Activated CD4-positive, alpha-beta T cell treated with anti-CD3 and anti-CD28 coated beads, Interleukin-2, Interleukin-4, amounts not matched to agents 100 ng/mL and 50 ng/mL, durations not matched to agents 16 hours and 8 hours (primary cell): Measurements from ENCODE around the gene ZNF57.
"Not testable (repeated sequence)": the region's sequence is repeated elsewhere in the genome, so short reads cannot be mapped to it uniquely, and the experiment has no call there.

ENCODE experiments used
- DNase-seq: peaks from one replicate; pipeline ENCODE4 v3.0.0-alpha.2; 2020; ENCODE audit warnings: low spot score

ZNF57 gene

DNA sequence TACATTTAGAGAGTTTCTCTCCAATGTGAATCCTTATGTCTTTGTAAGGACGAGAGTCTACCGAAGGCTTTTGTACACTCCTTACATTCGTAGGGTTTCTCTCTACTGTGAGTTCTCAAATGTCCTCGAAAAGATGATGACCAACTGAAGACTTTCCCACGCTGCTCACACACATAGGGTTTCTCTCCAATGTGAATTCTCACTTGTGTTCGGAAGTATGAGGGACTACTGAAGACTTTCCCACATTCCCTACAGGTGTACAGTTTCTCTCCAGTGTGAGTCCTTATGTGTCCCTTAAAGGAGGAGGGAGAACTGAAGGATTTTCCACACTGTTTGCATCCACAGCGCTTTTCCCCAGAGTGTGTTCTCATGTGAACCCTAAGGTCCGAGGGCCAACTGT is 4.0 kb upstream of the ZNF57 start:
- DNase-seq, result no peak

DNA sequence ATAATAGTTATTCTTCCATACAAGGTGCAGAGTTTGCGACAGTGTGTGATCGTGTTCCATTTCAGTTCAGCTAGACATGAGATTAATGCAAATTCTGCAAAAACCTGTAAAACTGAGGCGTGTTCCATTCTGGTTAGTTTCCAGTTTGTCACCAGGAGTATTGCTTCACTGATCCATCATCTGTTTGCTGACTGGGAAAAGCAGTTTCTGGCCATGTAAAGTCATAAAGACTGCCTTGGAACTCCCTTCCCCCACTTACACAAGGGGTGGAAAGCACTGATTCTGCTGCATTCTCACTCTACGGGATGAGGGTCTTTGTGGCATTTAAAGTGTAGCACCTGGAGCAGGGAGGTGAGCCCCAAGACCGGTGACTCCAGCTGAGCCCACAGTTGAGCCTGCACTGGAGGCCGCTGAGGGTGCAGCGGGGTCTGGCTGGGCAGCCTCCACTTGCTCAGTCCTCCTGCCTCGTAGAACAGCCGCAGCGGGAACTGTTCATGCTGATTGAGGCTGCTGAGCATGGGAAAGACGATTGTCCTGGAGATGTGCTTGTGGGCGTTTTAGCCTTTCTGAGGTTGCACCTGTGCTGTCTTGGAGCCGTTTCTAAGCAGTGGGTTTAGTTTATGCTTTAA is 2.0 kb downstream of the ZNF57 start:
- no peak for DNase-seq

DNA sequence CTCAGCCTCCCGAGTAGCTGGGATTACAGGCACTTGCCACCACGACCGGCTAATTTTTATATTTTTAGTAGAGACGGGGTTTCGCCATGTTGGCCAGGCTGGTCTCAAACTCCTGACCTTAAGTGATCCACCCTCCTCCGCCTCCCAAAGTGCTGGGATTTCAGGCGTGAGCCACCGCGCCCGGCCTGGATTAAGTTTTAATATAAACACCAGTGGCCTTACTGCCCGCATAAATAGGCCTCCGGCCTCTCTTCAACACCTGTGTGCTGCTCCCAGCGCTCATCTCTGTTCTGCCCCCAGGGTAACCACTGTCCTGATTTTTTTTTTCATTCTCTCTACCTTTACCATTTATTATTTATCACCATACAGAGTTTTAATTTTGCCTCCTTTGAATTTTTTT is 2.6 kb downstream of the ZNF57 start:
- not testable (repeated sequence) for DNase-seq

DNA sequence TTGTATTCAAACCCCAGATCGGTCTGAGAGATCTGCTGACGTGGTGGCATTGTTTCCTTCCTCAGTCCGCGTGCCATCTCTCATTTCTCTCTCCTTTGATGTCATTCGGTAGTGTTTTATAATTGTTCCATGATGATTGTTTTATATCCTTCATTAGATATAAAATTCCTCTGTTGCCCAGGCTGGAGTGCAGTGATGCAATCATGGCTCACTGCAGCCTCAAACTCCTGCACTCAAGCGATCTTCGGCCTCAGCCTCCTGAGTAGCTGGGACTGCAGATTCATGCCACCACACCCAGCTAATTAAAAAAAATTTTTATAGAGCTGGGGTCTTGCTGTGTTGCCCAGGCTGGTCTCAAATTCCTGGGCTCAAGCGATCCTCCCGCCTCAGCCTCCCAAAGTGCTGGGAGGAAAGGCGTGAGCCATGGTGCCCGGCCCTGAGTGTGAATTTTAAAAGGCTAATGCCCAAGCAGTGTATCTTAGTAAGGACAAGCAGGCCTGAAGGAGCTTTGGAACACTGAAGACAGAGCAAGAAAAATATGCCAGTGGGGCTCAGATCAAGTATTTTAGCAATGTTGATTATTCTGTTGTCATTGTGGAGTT is 5.3 kb downstream of the ZNF57 start:
- no peak for DNase-seq

DNA sequence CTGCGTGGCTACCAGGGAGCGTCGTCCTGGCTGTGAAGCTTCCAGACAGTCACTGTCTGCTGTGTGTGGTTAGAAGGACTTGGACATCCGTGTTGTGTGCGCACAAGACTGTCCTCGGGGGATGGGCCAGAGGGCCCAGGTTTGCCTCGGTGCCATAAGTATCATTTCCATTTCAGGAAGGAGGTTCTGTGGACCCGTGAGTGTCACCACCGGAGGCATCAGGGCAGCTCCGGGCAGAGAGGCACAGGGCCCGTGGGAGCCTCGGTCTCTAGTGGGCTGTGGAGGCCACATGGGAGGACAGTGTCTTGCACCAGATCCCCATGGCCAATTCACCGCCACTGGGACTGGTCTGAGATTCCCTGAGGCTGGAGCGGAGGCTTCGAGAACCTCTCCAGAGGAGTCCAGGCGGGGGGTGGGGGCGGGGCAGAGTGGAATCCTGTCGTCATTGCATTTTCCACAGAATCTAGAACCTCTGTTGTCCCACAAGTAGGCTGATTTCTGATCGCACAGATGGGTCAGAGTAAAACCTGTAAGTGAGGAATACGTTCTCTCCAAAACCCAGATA is 6.0 kb downstream of the ZNF57 start:
- DNase-seq, result no peak

DNA sequence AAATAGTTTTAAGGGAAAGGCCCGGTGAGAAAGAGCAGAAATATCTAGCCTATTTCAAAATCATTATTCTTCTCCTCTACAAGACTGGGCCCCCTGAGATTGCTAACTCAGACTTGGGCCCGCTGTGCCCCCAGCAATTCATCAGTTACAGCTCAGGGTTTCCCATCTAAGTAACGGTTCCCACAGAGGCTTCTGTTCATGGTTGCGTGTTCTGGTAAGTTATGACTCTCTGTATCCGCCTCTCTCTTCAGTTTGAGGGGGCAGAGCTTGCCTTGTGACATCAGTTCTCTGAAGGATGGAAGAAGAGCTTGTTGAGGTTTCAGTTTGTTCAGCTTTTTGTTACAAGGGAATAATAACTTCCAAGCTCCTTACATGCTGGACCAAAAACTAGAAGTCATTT is 11.6 kb downstream of the ZNF57 start:
- no peak for DNase-seq

DNA sequence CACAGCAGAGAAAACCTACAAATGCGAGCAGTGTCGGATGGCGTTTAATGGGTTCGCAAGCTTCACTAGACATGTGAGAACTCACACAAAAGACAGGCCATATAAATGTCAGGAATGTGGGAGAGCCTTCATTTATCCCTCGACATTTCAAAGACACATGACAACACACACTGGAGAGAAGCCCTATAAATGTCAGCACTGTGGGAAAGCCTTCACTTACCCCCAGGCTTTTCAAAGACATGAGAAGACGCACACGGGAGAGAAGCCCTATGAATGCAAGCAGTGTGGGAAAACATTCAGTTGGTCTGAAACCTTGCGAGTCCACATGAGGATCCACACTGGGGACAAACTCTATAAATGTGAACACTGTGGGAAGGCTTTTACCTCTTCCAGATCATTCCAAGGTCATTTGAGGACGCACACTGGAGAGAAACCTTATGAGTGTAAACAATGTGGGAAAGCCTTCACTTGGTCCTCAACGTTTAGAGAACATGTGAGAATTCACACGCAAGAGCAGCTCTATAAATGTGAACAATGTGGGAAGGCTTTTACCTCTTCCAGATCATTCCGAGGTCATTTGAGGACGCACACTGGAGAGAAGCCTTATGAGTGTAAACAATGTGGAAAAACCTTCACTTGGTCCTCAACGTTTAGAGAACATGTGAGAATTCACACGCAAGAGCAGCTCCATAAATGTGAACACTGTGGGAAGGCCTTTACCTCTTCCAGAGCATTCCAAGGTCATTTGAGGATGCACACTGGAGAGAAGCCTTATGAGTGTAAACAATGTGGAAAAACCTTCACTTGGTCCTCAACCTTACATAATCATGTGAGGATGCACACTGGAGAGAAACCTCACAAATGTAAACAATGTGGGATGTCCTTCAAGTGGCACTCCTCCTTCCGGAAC is 16.8 kb downstream of the ZNF57 start:
- no peak for DNase-seq

DNA sequence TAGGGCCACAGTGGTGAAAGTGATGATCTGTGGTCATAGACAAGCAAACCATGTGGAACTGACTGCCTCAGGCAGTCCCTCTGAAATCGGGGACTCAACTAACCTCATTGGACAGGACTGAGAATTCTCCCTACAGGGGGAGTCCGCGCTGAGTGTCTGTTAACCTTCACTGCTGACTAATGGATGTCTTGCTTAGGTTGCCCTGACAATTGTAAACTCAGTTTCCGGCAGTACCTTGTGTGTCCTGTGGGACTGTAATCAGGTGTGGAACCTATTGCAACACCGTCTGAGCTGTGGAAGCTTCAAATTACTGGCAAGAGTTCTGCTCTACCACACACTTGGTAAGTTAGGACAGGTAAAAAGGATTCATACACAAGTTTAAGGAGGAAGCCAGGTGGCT is 22.3 kb downstream of the ZNF57 start:
- no peak for DNase-seq

DNA sequence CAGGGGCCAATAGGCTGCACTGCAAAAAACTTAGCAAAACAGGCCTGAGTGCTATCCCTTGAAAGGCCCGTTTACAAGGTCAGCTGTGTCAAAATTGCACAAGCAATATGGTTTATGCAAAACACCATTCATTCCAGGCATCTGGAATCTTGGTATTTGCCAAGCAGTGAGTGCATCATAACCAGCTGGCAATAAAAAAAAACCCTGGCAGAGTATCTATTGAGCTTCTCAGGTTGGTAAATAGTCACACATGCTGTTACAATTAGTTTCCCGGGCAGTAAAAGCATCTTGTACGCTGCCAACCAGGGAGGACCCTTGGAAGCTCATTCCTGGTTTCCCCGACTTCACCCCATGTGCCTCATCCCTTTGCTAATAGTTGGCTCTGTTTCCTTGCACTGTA is 22.8 kb downstream of the ZNF57 start:
- no peak for DNase-seq

DNA sequence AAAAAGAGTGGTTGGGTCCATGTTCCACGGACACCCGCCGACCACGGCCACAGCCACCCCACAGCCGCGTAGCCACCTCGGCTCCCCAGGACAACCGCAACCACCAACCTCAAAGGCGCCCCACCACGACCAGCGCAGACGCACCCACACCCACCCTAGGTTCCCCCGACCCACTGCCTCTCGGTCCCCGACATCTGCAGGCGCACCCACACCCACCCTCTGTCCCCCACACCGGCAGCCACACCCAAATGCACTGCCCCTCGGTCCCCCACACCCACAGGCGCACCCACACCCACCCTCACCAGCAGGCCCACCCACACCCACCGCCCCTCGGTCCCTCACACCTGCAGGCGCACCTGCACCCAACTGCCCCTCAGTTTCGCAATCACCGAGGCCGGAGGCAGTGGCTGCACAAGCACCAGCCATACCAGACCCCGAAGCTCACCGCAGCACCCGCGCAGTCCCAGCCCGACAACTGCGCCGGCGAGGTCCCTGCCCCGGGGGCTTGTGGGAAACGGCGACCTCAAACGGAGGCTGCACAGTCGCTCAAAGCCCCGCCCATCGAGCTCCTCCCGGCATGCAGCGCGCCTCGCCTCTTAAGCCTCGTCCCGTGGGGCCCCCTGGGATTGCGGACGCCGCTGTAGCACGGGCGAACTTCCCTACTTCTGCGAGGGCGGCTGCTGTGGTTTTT is 25.8 kb downstream of the ZNF57 start:
- DNase-seq, result no peak

DNA sequence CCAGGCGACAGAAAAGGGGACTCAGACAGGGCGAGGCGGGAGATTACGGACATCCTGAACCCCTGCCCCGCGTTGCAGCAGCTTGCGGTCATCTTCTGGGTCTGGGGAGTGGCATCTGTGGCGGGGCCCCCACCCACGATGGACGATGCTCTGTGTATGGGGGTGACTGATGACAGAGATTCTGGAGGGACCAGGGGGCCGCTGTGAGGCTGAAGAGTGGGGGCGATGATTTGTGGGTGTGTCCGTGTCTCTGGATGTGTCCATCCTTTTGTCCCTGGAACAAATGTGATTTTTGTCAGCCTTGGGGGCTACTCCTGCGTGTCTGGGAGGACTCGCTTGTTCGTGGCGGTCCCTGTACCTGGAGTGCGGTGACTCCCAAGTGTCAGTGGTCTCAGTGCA is 26.3 kb downstream of the ZNF57 start:
- DNase-seq, result no peak

DNA sequence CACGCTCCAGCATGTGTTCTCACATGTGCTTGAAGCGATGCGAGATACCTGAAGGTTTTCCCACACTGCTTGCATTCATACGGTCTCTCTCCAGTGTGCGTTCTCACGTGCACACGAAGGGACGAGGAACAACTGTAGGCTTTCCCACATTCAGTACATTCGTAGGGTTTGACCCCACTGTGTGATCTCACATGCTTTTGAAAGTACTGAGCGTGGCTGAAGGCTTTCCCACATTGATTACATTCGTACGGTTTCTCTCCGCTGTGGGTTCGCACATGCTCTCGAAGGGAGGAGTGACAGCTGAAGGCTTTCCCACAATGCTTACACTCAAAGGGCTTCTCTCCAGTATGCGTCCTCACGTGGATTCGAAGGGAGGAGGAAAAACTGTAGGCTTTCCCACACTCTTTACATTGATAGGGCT is 32.8 kb downstream of the ZNF57 start:
- no peak for DNase-seq

DNA sequence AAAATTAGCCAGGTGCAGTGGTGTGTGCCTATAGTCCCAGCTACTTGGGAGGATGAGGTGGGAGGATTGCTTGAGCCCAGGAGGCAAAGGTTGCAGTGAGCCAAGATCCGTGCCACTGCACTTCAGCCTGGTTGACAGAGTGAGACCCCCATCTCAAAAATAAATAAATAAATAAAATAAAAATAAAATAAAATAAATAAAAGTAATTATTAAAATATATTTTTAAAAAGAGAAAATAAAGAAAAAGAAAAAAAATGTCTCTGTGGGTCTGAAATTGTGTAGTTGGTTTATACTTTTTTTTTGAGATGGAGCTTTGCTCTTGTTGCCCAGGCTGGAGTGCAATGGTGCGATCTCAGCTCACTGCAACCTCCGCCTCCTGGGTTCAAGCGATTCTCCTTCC is 35.1 kb downstream of the ZNF57 start:
- DNase-seq, result not testable (repeated sequence)

DNA sequence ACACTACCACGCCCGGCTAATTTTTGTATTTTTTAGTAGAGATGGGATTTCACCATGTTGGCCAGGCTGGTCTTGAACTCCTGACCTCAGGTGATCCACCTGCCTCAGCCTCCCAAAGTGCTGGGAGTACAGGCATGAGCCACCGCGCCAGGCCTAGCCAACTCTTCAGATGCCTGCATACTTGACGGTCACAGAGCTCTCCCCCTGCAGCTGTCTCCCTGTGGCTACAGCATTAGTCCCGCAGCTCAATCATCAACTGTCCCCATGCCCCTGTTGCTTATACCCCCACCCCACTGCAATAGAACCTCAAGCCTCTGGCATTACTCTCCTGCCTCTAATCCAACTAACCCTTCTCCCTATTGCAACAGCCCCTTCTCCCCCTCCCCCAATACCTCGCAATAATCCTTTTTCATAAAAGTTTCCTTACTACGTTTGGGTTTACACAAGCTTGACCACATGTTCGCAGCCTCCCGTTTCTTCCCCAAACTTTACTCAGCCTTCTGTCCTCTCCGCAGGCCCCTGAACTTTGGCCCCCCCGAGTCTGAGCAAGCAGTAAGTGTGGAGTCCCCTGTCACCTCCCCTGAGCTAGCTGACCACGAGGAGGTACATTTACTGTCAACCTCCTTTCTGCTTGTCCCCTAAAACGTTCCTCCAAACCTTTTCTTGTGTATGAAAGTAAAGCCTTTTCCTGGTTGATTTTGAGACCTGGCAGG is 42.4 kb downstream of the ZNF57 start:
- no peak for DNase-seq

DNA sequence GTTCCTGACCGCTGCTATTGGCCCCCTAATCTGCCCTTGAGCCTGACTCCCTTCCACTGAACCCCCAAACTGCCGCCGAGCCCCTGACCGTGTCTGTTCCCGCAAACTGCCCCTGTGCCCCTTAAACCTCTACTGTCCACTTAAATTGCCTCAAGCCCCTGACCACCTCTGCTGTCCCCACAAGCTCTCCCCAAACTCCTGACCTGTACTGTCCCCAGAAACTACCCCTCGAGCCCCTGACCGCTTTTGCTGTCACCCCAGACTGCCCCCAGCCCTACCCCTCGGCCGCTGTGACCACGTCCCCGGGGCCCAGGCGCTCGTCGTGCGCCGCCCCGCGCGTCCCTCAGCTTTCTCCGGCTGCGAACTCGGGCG is 43.7 kb downstream of the ZNF57 start:
- DNase-seq, result no peak

DNA sequence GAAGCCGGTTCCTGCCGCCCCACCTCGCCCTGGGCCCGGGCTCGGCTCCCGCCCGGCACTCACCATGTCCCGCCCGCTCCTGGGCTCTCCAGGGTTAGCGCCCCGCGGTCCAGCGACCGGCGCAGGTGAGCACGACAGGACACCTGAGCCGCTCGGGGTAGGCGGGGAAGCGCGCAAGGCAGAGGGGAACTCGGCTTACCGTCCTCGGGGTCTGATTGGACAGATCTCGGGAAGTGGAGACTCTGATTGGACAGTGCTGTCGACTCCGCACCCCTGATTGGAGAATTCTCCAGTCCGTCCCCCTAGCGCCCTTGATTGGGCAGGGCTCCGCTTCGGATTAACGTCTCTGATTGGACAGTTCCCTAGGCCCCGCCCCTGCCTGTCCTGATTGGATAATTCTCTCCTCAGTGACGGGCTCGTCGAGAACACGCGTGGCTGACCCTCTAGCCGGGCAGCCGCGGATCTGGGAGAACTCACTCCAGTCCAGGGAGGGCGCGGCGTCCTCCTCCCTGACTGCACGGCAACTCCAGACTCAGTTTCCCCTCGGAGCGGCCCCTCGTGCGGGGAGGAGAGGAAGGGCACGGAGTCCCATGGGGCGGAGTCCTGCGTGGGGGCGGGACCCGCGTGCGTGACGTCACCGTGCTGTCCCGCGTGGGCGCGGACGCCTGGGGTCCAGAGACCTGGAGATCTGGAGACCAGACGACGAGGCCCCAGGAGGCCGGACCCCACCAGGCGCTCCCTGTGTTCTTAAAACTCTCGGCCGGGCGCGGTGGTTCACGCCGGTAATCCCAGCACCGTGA is 44.2 kb downstream of the ZNF57 start, which contains the start of gene ZNF77:
ZNF77 (minus strand) TSS at position 197 of the 800 bp plus-strand sequence; CDS start at position 66, 131 bp downstream.
- peak; percentile 99 for DNase-seq

DNA sequence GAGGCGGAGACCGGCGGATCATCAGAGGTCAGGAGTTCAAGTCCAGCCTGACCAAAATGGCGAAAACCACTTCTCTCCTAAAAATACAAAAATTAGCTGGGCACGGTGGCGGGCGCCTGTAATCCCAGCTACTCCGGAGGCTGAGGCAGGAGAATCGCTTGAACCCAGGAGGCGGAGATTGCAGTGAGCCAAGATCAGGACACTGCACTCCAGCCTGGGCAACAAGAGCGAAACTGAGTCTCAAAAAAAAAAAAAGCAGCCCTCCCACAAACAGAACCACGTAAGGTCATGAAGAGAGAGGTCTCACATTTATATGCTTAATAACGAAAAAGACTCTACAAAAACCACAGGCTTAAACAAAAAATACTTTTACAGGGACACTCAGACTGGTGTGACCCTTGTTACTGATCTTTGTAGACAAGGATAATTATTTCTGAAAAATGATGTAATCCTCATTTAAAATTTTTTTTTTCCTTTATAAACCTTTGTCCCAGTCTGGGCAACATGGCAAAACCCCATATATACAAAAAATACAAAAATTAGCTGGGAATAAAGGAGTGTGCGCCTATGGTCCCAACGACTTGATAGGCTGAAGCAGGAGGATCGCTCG is 45.0 kb downstream of the ZNF57 start:
- DNase-seq, result no peak

DNA sequence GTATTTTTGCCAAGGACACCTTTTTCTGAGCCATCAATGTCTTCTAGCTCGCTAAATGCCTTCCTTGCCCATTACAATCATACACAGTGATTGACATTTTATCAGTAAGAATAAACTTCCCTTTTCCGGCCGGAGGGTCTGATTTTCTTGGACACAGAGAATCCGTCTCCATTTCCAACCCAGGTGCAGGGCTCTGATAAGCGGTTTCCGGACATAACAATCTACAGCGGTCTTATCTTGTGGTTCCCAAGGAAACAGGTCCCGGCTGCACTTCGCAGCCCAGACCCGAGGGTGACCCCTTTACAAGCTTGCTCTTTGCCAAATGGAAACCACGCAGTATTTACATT is 49.2 kb downstream of the ZNF57 start:
- peak; percentile 3 for DNase-seq

DNA sequence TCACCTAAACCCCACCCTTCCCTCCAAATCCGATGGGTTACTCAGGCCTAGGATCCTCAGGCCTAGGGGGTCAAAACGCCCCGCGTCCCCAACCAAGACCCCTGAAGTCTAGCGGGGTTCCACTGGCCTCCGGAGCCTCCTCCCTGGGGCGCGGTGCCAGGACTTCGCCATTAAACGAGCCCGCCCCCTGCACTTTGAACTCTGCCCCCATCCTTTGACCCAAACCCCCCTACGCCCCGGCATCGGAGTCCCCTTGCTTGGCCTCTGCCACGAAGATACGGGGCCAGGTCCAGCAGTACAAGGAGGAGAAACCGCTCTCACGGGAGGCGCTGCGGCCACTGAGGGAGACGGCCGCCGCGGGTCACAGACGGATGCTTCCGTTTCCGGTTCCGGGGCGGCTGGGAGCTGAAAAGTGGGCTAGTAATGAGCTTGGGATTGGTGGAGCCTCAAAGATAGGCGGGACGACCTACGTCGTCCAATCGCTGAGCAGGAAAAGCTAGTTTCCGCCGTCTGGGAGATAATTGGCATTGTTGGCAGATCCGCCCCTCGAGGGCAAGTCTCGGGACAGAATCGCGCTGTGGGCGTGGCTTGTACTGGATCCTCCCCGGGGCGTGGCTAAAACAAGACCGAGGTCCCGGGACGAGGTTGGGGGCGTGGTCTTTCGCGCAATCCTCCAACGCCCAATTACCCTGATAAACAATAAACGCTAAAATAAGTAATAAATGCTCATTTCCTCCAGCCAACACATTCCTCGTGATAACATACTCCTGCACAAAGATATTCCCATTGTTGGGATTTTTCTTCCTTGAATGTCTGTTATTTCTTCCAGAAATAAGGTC is 49.8 kb downstream of the ZNF57 start:
- peak; percentile 100 for DNase-seq
